Measurements from ENCODE around the gene LRRN2.
"Not testable (repeated sequence)": the region's sequence is repeated elsewhere in the genome, so short reads cannot be mapped to it uniquely, and the experiment has no call there.

Gene LRRN2

DNA sequence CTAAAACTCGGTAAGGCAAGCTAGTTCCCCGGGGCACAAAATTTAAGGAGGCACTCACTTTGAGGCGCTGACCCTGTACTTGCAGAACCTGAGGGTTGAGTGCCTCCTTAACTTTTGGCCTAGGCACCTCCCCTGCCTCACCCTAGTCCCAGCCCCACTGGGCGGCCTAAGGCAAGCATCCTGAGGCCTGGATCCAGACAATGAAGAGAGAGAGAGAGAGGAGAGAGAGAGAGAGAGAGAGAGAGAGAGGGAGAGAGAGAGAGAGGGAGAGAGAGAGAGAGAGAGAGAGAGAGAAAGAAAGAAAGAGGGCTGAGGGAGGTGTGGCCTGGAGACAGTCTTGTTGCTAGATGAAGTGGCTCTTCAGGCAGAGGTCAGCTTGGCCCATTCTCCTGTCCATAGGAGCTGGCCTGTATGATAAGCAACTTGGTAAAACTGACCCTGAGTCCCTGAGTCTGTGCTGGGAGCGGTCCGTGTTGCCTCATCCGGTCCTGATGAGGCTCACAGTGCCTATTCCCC is 7.4 kb upstream of the LRRN2 start:
- intact Hi-C loops (cut with DNase I) = no loop called here
- no peak for DNase-seq

DNA sequence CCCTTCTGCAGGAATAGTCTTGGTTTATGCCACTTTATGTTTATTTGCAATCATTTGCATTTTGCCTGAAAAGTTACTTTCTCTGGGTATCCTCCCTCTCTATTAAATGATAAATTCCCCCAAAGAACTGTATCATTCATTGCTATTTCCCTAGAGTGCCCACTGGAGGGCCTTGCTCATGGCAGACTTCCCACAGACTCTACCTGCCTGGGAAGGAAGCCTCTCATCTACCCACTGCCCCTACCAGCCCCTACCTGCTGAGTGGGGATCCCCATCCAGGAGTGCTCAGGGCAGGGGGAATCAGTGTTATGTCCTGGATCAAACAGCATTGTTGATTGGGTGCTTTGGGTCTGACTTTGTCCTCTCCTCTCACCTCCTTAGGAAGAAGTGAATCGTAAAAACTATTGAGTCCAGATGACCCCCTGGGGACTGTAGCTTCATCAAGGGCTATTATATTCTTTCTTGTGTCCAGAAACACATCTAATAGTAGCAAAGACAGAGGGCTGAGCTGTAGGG is 6.8 kb upstream of the LRRN2 start:
- intact Hi-C loops (cut with DNase I) = no loop called here
- no peak for DNase-seq

DNA sequence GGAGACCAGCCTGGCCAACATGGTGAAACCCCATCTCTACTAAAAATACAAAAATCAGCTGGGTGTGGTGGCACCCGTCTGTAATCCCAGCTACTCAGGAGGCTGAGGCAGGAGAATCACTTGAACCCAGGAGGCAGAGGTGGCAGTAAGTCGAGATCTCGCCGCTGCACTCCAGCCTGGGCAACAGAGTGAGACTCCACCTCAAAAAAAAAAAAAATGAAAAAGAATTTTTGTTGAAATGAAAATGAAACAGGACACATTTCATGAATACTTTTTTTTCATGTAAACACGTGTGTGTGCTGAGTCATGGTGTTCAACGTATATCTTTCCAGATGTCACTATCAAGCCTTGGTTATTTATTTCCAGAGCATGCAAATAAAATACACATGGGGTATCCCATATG is 5.8 kb upstream of the LRRN2 start:
- DNase-seq = not testable (repeated sequence)

DNA sequence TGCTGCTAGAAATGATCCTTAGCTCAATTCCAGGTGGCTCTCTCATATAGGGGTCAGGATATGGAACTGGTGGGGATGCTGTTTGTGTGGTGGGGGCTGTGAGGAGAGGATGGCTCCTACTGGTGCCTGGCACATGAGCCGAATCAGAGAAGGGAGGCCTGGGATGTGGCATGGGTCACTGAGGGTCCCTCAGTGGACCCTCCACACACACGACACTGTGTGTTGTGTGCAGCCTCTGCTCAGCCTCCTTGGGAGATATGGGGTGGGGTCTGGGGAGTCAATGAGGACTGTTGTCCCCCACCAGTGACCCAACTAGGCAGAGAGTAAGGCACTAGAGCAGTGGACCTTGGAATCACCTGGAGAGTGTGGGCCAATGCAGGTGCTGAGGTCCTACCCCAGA is 3.2 kb upstream of the LRRN2 start:
- intact Hi-C loops (cut with DNase I) = no loop called here
- no peak for DNase-seq

More for the DNA sequence above, 5.8 kb upstream of the LRRN2 start:
- intact Hi-C loops (cut with DNase I) = not testable (repeated sequence)

DNA sequence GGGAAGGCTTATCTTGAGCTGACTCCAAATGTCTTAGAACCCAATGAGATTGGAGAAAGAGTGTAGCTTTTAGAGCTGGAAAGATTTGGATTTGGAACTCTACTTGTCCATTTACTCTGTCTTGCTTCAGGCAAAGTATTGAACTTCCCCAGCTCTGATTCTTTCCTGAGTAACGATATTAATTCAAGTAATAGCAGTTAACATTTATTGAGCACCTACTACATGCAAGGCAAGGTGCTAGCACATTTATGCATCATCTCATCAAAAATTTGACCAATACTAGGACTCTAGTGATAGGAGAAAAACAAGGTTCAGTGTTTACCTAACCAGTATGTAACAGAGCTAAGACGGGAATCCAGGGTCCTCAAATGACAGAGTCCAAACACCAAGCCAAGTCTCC is 2.5 kb upstream of the LRRN2 start:
- intact Hi-C loops (cut with DNase I) = no loop called here

DNA sequence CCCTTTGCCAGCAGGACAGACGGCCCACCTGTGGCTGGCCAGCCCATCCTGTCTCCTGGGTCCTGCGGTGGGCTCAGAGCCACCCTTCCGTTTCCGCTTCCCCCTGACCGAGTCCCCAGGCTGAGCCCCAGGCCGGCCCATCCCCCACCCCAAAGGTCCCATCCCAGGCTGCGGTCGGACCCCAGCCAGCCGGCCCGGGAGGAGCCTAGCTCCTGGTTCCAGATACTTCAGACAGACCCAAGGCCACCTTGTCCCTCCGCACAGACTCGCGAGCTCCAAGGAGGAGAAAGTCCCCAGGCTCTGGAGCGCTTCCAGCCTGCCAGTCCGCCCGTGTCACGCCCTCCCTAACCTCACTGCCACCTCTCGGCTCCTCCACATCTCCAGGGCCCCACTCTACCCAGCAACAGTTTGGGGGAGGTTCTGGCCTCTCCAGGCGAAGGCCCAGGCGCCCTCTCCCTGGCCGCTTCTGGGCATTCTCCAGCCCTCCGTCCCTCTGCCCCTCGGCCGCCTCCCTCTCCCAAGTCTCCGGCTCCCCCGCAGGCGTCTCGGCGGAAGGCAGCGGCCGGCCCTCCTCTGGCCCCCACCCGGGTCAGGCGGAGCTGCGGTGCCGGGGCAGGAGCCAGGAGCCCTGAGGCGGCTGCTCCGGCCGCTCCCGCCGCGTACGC is 835 bp downstream of the LRRN2 start:
- intact Hi-C loops (cut with DNase I) = loop anchor here (5.0 kb wide), 1 partner anchor 47 kb away; no protein-coding TSS in a partner anchor
- peak in 2 of 10 donors; percentile 79 to 90 for DNase-seq

More for the DNA sequence above, 2.5 kb upstream of the LRRN2 start:
- no peak for DNase-seq

DNA sequence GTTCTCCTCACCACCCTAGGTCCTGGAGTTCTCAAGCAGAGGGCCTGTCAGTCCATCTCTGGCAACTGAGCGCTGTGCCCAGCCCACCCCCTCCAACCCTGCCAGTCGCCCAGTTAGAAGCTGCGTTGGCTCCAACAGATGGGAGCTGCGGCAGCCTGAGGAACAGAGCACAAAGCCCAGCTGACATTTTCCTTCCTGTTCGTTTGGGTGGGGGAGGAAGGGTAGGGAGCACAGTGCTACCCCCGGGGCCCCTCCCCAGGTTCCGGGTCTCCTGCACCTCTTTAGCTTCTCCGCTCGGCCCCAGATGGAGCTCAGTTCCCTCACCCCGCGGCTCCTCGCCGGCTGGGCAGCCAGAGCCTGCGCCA is 1.4 kb downstream of the LRRN2 start:
- peak in 1 of 10 donors; percentile 79 for DNase-seq
- intact Hi-C loops (cut with DNase I) = loop anchor here (5.0 kb wide), 1 partner anchor 47 kb away; no protein-coding TSS in a partner anchor

DNA sequence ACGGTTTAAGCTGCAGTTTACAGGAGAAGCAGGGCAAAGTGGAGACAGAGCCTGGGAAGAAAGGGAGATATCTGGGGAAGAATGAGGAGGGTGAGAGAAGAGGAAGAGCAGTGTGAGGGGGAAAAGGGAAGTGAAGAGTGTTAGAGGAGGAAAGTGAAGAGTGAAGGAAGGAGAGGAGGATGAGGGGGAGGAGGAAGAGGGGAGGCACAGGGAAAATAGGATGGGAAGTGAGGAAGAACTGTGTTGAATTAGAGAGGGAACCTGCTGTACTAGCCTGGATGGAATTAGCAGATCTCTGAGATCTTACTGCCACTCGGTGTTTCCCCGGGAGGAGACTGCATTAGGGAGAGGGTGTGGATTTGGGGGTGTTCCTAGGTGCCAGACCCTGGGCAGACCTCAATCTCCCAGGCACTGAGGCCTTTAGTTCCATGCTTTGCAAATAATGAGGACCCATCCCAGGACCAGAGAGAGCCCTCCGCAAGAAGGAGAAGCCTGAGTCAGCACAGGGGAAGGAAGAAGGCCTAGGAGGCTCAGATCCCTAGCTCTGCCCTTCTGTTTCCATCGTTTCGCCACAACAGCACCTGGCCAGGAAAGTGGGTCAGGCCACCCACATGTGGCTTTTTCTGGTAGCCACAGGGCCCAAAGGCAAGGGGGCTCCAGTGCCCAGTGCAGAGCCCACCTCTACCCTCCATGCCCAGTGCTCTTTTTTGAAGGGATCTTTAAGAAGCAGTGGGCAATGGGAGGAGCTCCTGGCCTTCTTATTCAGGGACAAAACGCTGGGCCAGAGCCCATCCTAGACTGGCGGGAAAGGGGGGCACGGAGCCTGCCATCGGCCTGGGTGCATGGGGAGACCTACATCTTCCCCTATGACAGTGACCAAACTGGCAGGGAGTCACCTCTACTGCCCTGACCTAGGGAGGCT is 2.0 kb downstream of the LRRN2 start:
- no peak for DNase-seq
- intact Hi-C loops (cut with DNase I) = loop anchor here (5.0 kb wide), 1 partner anchor 46 kb away; no protein-coding TSS in a partner anchor

DNA sequence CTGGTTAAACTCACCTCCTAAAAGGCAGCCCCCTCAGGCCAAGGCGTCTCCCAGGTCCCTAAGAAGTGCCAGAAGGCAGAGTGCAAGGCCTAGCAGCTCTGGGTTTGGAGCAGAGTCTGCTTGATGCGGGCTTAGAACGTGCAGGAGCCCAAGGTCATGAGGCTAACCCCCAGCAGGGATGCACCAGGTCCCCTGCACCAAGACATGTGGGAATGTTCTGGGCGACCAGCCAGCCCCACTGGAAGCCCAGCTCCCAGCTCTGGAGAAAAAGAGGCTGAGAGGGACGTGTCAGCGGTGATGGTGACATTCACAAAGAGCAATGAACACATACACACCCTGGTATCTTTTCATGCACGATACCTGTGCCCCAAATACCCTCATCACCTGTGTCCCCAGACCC is 5.1 kb downstream of the LRRN2 start:
- no peak for DNase-seq
- intact Hi-C loops (cut with DNase I) = loop anchor here (5.0 kb wide), 1 partner anchor 43 kb away; no protein-coding TSS in a partner anchor

DNA sequence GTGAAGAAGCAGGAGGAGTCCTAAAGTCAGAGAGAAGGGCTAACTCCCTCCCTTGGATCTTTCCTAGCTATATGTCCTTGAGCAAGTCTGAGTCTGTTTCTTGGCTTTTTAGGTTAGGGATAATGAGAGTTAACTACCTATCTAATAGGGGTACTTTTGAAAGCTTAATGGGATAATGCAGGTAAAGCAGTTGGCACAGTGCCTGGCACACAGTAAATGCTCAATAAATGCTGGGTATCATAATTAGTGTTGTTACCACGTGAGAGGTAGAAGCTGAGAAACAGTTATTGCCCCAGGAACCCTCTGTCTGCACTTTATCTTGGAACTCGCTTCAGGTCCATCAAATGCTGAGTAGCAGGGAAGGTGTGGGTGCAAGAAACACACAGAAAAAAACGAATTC is 5.5 kb downstream of the LRRN2 start:
- no peak for DNase-seq
- intact Hi-C loops (cut with DNase I) = loop anchor here (5.0 kb wide), 1 partner anchor 43 kb away; no protein-coding TSS in a partner anchor

DNA sequence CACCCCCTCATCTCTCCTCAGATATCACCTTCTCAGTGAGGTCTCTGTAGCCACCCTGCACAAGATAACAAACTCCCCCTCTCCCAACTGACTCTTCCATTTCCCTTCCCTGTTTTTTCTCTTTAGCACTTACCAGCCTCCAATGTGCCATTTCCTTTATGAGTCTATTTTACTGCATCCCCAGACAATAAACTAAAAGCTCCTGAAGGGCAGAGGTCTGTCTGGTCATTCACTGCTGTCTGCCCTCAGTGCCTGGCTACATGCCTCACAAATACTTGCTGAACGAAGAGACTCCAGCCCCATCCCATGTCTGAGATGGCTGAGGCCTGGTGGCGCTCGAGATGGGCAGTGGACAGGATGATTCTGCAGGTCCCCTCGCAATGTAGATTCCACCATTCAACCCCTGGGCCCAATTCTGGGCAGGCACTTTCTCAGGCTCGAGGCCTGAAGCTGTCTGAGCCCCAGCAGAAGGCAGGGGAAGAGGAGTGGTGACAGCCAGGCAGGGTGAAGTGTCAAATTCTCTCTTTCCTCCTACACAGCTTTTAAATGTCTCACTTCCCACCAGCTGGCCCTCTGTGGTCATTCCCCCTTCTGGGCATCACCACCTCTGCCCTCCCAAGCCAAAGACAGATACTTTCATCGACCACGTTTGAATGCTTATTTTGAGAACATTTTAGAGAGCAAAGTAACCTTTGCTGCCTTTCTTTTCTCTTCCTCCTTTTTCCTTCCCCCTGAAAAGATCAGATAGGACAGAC is 6.6 kb downstream of the LRRN2 start:
- DNase-seq = no peak
- intact Hi-C loops (cut with DNase I) = no loop called here

DNA sequence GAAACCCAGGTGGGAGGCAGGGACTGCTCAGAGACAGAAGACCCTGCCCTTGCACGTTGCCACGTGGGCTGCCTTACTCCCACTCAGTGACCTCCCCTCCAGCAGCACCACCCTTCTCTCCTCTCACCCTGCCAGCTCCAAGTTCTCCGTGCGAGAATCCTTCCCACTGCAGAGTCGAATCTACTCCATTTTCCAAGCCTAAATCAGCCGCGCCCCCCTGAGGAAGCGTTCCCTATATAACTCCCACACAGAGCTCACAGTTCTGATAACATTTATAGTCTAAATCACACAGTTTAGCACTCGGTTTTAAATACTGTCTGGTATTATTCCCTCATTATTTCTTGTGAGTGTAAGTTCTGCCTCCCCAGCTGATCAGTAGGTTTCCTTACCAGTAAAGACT is 7.7 kb downstream of the LRRN2 start:
- intact Hi-C loops (cut with DNase I) = no loop called here
- peak in 2 of 10 donors; percentile 45 to 87 for DNase-seq

DNA sequence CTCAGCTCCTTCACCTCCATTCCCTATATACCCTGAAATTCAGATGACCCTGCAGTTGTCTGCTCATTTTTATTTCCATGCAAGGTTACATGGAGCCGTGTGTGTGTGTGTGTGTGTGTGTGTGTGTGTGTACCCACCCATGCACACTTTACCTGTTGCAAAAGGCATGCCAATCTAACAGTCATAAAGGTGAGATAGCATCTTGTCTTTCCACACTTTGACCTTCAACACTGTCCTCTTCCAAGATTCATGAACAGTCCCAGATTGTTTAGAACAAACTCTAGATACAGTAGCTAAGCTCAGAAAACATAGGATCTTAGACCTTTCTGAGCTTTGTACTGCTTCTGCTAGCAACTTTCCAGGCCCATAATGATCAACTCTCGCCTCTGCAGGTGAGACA is 9.5 kb downstream of the LRRN2 start:
- intact Hi-C loops (cut with DNase I) = no loop called here
- DNase-seq = no peak

DNA sequence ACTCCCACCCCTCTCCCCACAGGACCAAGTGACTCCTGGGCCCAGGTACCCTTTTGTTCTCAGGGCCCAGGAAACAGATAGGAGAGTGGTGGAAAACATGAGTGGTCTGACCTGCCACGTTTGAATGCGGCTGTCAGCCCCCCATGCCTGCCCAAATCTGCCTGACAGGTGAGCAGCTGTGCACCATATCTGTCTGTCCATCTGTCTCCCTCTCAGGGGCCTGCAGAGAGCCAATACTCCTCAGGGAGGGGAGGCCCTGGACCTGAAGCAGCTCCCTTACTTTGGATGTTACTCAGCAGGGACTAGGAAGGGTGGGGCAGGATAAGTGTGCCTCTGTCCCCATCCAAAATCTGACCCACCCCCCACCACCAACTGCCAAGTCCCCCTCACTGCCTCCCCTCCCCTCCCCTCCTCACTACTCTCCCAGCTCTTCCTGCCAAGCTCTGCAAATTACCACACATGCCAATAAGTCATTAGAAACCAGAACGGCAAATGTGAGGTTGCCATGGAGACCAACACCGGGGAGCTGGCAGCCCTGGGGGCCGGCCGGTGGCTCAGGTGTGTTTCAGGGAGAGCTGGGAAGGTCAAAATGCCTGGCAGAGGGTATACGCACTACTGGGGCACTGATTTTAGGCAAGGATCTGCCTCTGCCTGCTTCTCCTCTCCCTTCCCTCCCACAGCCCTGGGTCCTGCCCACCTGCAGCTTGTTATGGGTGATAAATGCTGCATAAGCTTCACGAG is 11.5 kb downstream of the LRRN2 start:
- intact Hi-C loops (cut with DNase I) = no loop called here
- no peak for DNase-seq

DNA sequence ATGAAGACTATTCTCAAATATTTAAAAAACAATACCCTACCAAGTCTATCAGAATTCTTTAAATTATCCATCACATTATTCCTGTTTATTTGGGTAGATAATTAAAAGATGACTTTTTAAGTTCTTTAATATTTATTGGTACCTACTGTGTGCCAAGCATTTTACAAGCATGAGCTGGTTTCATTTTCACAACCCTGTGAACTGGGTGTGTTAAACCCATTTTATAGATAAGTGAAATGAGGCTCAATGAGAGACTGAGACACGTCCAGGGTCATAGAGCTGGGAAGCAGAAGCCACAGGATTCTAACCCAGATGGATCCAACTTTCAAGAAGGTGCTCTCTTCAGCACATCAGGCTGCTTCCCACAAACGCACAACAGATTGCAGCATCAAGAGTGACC is 12.3 kb downstream of the LRRN2 start:
- intact Hi-C loops (cut with DNase I) = no loop called here
- DNase-seq = no peak

DNA sequence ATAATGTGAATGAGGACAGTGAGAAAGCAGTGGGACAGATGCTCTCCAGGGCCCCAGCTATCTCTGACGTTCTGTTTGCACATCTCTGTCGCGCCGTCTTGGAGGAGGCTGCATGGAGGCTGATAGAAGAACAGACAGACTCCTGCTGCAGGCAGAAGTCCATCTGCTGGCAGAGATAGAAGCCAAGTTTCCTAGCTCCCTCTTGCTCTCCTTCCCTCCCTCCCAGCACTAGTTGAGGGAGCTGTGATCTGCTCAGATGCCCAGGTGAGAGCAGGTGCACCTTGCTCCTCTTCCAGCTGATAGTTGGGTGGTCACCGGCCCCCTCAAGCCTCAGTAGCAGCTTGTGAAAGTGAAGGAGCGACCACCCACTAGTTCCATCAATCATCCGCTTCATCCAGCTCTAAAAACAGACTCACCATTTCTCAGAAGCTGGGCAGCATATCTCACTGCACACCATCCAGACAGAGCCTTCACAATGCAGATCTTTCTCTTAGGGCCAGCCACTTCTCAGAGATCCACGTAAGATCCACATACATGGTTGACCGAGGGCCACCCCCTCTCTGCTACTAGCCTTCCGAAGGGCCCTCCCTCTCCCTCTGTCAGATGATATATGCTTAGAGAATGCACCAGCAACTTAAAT is 12.9 kb downstream of the LRRN2 start:
- intact Hi-C loops (cut with DNase I) = no loop called here
- peak in 8 of 10 donors; percentile 54 to 93 (median 67) for DNase-seq

DNA sequence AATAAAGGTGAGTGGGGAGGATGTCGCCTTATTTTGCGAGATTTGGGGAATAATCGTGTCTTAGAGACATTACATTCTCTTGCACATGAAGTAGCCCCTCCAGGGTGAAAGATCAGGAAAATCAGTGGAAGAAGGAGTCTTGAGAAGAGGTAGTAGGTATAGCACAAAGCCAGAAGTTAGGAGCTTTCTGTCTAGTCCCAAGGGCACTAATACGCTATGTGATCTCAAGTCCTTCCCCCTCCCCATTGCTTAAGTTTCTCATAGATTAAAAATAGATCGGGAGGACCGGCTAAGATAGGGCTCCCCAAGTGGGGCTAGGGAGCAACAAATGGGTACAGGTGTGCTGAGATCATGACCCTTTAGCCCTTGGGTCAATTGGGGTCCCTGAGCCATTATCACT is 13.5 kb downstream of the LRRN2 start:
- DNase-seq = no peak
- intact Hi-C loops (cut with DNase I) = no loop called here

DNA sequence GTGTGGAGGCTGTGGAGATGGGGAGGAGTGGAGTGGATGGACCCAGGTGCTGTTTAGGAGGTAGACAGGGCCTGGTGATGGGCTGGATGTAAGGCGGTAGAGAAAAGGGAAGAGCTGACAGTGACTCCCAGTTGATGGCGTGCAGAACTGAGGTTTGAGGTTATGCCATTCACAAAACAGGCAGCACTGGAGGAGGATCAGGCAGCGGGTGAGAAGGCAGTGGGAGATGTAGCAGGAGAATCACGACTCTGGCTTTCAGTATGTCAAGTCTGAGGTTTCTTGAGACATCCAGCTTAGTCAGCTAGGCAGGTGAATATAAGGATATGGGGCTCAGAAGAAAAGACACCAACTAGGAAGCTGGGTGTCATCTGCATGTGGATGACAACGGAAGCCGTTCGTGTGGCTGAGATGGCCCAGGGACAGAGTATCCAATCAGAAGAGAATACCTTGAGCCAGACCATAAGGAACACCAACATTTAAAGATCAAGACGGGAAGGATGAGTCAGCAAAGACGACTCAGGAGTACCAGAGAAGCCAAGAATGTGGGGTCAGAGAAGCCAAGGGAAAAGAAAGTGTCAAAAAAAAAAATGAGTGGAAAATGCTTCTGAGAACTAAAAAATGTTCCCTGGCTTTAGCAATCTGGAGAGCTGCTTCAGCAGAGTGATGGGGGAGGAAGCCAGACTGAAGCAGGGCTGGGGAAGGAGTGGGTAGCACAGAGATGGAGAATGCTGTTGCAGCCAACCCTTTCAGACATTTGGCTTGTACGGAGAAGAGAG is 15.2 kb downstream of the LRRN2 start:
- intact Hi-C loops (cut with DNase I) = no loop called here
- peak in 2 of 10 donors; percentile 81 to 90 for DNase-seq

All from posterior cingulate gyrus (tissue), 11 donors.